Measurements from ENCODE around the gene KCNJ14.

KCNJ14 gene

DNA sequence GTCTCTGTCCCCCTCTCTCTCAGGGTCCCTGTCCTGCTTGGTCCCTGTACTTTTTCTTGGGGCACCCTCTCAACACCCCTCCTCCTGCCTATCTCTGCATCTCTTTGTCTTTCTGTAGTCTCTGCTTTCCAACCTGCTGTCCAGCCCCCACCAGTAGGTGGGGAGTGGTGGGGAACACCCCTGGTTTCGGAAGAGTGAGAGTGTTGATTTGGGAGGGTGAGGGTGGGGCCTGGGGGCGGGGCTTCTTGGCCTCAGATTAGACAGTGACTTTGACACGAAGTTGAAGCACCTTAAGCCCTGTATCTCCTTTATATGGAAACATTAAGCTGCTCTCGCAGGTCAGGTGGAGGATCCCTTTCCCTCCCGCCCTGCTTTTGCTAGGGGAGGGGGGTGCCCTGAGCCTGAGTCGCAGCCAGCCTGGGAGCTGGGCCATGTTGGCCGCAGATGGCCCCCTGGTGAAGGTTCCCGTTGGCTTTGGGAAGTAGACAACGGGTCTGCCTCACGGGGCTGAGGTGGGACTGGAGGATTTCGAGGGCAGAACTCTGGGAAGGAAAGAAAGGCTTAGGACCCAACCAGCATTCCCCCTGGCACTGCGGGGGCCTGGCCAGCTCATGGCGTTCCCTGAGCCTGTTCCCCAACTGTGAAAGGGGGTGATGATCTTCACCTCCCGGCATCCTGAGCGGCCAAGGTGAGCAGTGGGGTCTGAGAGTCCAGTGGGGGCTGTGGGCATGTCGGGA is at the start of gene KCNJ14:
Gene KCNJ14 (plus strand): TSS at position 404 of the 737 bp plus-strand sequence. CDS start 6,151 bp downstream, outside the sequence.
- no peak for DNase-seq

GRCh38 chr19:48405850-48406249 is 49.5 kb upstream of the KCNJ14 start:
- intact Hi-C loops (cut with DNase I), result no loop called here
- peak in 1 of 10 donors; percentile 5 for DNase-seq

More for the DNA sequence above, at the start of gene KCNJ14:
- intact Hi-C loops (cut with DNase I), result no loop called here

DNA sequence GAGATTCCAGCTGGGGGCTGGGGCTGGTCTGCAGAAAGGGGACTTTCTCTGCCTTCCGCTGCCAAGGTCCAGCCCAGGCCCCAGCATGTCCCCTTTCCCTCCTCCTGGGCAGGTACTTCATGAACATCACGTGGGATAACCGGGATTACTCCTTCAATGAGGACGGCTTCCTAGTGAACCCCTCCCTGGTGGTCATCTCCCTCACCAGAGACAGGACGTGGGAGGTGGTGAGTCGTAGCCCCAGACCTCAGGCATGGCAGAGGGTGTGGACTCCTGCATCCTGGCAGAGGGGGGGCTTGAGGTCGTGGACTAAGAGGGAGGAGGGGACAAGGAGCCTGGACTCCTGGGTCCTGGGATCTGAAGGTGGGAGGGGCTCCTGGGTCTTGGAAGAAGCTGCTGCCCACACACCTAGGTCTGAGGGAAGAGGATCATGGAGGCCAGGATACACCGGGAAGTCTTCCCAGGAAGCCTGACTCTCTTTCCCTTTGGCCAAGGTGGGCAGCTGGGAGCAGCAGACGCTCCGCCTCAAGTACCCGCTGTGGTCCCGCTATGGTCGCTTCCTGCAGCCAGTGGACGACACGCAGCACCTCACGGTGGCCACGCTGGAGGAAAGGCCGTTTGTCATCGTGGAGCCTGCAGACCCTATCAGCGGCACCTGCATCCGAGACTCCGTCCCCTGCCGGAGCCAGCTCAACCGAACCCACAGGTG is 41.3 kb upstream of the KCNJ14 start:
- intact Hi-C loops (cut with DNase I), result no loop called here
- peak in 3 of 10 donors; percentile 42 to 82 (median 81) for DNase-seq

- intact Hi-C loops (cut with DNase I), result no loop called here
- DNase-seq, result peak in 5 of 10 donors; percentile 22 to 83 (median 32)
These were observed 40.0 kb upstream of the KCNJ14 start for GRCh38 chr19:48415395-48415794.

- peak in 2 of 10 donors; percentile 63 to 69 for DNase-seq
- intact Hi-C loops (cut with DNase I), result no loop called here
These were observed 39.6 kb upstream of the KCNJ14 start for GRCh38 chr19:48415806-48416221.

DNA sequence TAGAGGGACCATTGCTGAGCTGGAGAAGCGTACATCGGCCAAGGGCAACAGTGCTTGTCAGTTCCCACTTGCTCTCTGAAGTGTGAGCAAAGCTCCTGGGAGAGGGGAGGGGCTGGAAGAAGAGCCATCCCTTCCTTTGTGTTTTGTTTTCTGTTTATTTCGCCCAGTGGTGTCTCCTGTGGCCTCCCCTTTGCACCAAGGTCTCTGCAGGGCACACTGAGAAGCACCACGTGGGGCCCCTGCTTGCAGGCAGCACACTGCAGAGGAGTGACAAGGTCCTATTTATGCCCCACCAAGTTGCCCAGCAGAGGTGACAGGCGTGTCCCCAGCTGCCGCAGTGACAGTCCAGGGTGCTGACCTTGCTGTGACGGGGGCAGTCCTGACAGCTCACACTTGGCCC is 38.0 kb upstream of the KCNJ14 start:
- DNase-seq, result peak in 3 of 10 donors; percentile 21 to 51 (median 39)
- intact Hi-C loops (cut with DNase I), result no loop called here

GRCh38 chr19:48418317-48419064 is 36.9 kb upstream of the KCNJ14 start:
- peak in 3 of 10 donors; percentile 32 to 49 (median 44) for DNase-seq
- intact Hi-C loops (cut with DNase I), result no loop called here

- DNase-seq, result peak in 9 of 10 donors; percentile 35 to 92 (median 51)
- intact Hi-C loops (cut with DNase I), result no loop called here
These were observed 36.0 kb upstream of the KCNJ14 start for GRCh38 chr19:48419158-48419920.

- peak in 3 of 10 donors; percentile 35 to 69 (median 66) for DNase-seq
- intact Hi-C loops (cut with DNase I), result no loop called here
These were observed 33.8 kb upstream of the KCNJ14 start for GRCh38 chr19:48421548-48421947.

GRCh38 chr19:48424694-48425219 is 30.6 kb upstream of the KCNJ14 start:
- peak in 3 of 10 donors; percentile 48 to 76 (median 57) for DNase-seq
- intact Hi-C loops (cut with DNase I), result no loop called here

DNA sequence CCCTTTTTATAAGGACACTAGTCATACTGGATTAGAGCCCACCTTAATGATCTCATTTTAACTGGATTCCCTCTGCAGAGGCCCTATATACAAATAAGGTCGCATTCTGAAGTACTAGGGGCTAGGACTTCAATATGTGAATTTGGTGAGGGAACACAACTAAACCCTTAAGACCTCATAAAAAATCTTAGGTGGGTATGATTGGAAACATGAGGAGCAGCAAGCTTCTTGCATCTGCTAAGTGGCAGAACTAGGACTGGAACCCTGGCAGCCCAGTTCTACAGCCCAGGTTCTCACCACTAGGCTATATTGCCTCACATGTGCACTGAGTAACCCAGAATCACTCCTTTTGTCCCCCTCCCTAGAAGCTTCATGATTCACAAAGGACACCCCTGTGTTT is 26.7 kb upstream of the KCNJ14 start:
- DNase-seq, result no peak
- intact Hi-C loops (cut with DNase I), result no loop called here

GRCh38 chr19:48433337-48433736 is 22.0 kb upstream of the KCNJ14 start:
- DNase-seq, result peak in 1 of 10 donors; percentile 18
- intact Hi-C loops (cut with DNase I), result no loop called here

GRCh38 chr19:48436586-48436985 is 18.8 kb upstream of the KCNJ14 start:
- DNase-seq, result peak in 1 of 10 donors; percentile 23
- intact Hi-C loops (cut with DNase I), result no loop called here

DNA sequence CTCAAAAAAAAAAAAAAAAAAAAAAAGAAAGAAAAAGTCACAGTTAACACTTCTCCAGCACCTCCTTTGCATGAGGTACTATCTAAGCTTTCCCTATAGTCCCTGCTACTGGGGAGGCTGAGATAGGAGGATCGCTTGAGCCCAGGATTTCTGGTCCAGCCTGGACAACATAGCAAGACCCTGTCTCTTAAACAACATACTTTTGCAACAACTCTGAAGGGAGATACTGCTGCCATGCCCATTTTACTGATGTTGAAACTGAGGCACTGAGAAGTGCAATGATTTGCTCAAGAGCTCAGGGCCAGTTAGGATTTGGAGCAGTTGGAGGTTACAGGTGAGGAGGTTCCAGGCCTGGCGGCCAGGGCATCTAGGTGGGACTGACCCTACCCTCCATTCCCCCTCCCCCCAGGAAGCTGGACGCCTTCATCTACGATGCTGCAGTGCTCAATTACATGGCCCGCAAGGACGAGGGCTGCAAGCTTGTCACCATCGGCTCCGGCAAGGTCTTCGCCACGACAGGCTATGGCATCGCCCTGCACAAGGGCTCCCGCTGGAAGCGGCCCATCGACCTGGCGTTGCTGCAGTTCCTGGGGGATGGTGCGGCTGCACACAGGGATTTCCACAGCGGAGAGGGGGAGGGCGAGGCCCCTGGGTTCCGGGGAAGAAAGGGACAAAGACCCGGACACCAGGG is 13.9 kb upstream of the KCNJ14 start:
- intact Hi-C loops (cut with DNase I), result no loop called here
- peak in 1 of 10 donors; percentile 75 for DNase-seq

DNA sequence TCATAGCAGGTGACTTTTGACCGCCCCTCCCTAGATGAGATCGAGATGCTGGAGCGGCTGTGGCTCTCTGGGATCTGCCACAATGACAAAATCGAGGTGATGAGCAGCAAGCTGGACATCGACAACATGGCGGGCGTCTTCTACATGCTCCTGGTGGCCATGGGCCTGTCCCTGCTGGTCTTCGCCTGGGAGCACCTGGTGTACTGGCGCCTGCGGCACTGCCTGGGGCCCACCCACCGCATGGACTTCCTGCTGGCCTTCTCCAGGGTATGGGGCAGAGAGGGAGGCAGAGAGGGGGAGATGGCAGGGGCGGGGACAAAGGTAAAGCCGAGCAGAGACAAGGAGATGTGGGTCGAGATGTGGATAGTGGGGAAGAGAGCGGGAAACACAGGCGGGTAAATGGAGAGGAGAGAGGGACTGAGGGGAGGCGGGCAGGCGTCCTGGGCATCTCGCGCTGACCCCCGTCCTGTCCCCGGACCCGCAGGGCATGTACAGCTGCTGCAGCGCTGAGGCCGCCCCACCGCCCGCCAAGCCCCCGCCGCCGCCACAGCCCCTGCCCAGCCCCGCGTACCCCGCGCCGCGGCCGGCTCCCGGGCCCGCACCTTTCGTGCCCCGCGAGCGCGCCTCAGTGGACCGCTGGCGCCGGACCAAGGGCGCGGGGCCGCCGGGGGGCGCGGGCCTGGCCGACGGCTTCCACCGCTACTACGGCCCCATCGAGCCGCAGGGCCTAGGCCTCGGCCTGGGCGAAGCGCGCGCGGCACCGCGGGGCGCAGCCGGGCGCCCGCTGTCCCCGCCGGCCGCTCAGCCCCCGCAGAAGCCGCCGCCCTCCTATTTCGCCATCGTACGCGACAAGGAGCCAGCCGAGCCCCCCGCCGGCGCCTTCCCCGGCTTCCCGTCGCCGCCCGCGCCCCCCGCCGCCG is 13.0 kb upstream of the KCNJ14 start:
- intact Hi-C loops (cut with DNase I), result no loop called here
- peak in 1 of 10 donors; percentile 59 for DNase-seq

DNA sequence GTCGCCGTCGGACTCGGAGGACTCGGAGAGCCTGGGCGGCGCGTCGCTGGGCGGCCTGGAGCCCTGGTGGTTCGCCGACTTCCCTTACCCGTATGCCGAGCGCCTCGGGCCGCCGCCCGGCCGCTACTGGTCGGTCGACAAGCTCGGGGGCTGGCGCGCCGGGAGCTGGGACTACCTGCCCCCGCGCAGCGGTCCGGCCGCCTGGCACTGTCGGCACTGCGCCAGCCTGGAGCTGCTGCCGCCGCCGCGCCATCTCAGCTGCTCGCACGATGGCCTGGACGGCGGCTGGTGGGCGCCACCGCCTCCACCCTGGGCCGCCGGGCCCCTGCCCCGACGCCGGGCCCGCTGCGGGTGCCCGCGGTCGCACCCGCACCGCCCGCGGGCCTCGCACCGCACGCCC is 12.1 kb upstream of the KCNJ14 start:
- DNase-seq, result peak in 1 of 10 donors; percentile 75
- intact Hi-C loops (cut with DNase I), result no loop called here

- intact Hi-C loops (cut with DNase I), result no loop called here
- DNase-seq, result peak in 1 of 10 donors; percentile 66
These were observed 11.6 kb upstream of the KCNJ14 start for GRCh38 chr19:48443731-48444128.

Data from posterior cingulate gyrus (tissue), 11 donors.